Cardiac muscle cell (in vitro differentiated cells and primary cell): ENCODE data around the gene XPO4. TPM values are rescaled to one million over a fixed set of nuclear protein-coding genes. Genes with fewer than 3 reads are reported as not detected.
"Not testable (repeated sequence)": the region's sequence is repeated elsewhere in the genome, so short reads cannot be mapped to it uniquely, and the experiment has no call there.

Experiments
- DNase-seq, 2 donors: peaks; one replicate each; pipeline versions ENCODE4 v3.0.0 to v3.0.0-alpha.2; 2010 to 2017; ENCODE audit warnings: low read depth in 1 of 2, low spot score in 1 of 2
- H3K27ac ChIP-seq: fragments of 200-600 bp; sonication (generic); 2 replicates; pipeline ENCODE4 v1.5.1; 2016
- H3K27me3 ChIP-seq: fragments of 200-600 bp; sonication (generic); 2 replicates; pipeline ENCODE4 v1.6.0; 2016; ENCODE audit warnings: control low read depth
- H3K36me3 ChIP-seq: fragments of 200-600 bp; sonication (generic); 2 replicates; pipeline ENCODE4 v1.5.1; 2016; ENCODE audit warnings: control low read depth
- H3K4me1 ChIP-seq: fragments of 200-600 bp; sonication (generic); 2 replicates; pipeline ENCODE4 v1.8.1; 2017; ENCODE audit warnings: low read depth, mild to moderate bottlenecking, mixed run types
- H3K4me3 ChIP-seq: fragments of 200-600 bp; sonication (generic); 2 replicates; pipeline ENCODE4 v1.5.1; 2016; ENCODE audit warnings: mild to moderate bottlenecking
- H3K9me3 ChIP-seq: fragments of 200-600 bp; sonication (generic); 2 replicates; pipeline ENCODE4 v1.5.1; 2017; ENCODE audit warnings: low read depth, mild to moderate bottlenecking, control low read depth
- CTCF ChIP-seq: IDR thresholded peaks from 2 replicates; pipeline ENCODE4 v1.5.1; 2012; ENCODE audit warnings: low read depth, mild to moderate bottlenecking, low read length
- polyA plus RNA-seq: library from polyadenylated mRNA; unstranded; fragments of >200 nt; fragmentation: Nextera tagmentation; extraction: Ambion mirVana; gene quantifications from 2 replicates; pipeline ENCODE4 v1.2.1, GENCODE V29; 2016
- total RNA-seq: library from RNA; depleted of rRNA; stranded (reverse); fragments of >200 nt; gene quantifications from 2 replicates; pipeline ENCODE4 v1.2.3, GENCODE V29; 2016

Gene XPO4
- total and polyA plus RNA-seq, 2 experiments from 2014 or later: 51.8 to 177 TPM

- Histone ChIP-seq H3K27me3 (no peaks in the 10 kb centered on the region), H3K9me3 (no peaks in the 10 kb centered on the region), H3K4me3 (peak overlapping the region; percentile 92), H3K36me3 (no peaks in the 10 kb centered on the region), H3K27ac (peak overlapping the region; percentile 98), H3K4me1 (peaks cover 8% of the 10 kb centered on the region)
- peak; percentile 34 to 74 for DNase-seq
- no peak for TF ChIP-seq CTCF
These were observed 693 bp downstream of the XPO4 start for GRCh38 chr13:20901668-20902437.

- Histone ChIP-seq H3K36me3 (no peaks in the 10 kb centered on the region), H3K4me1 (no peaks in the 10 kb centered on the region), H3K4me3 (no peak overlapping the region), H3K27me3 (no peaks in the 10 kb centered on the region), H3K27ac (no peak overlapping the region), H3K9me3 (no peaks in the 10 kb centered on the region)
- no peak for TF ChIP-seq CTCF
- DNase-seq: no peak
These were observed 8.3 kb downstream of the XPO4 start for GRCh38 chr13:20894245-20894644.

- H3K27me3 ChIP-seq: no peaks in the 10 kb centered on the region
- no peaks in the 10 kb centered on the region for H3K9me3 ChIP-seq
- H3K36me3 ChIP-seq: no peaks in the 10 kb centered on the region
- H3K4me3 ChIP-seq: no peak overlapping the region
- no peak for DNase-seq
- H3K27ac ChIP-seq: no peak overlapping the region
- H3K4me1 ChIP-seq: no peaks in the 10 kb centered on the region
- no peak for TF ChIP-seq CTCF
These were observed 10.8 kb downstream of the XPO4 start for GRCh38 chr13:20891768-20892167.

- Histone ChIP-seq H3K4me1 (no peaks in the 10 kb centered on the region), H3K36me3 (no peaks in the 10 kb centered on the region), H3K9me3 (no peaks in the 10 kb centered on the region), H3K27ac (no peak overlapping the region), H3K4me3 (no peak overlapping the region), H3K27me3 (no peaks in the 10 kb centered on the region)
- no peak for TF ChIP-seq CTCF
- no peak for DNase-seq
These were observed 11.5 kb downstream of the XPO4 start for GRCh38 chr13:20891034-20891433.

- not testable (repeated sequence) for H3K9me3 ChIP-seq, H3K27me3 ChIP-seq, H3K4me1 ChIP-seq, DNase-seq, H3K27ac ChIP-seq, H3K36me3 ChIP-seq, H3K4me3 ChIP-seq
These were observed 12.0 kb downstream of the XPO4 start for GRCh38 chr13:20890540-20890939.

- no peak for DNase-seq
- H3K27me3 ChIP-seq: no peaks in the 10 kb centered on the region
- H3K9me3 ChIP-seq: no peaks in the 10 kb centered on the region
- H3K27ac ChIP-seq: no peak overlapping the region
- H3K4me1 ChIP-seq: peaks cover 11% of the 10 kb centered on the region
- H3K4me3 ChIP-seq: no peak overlapping the region
- TF ChIP-seq CTCF: no peak
- H3K36me3 ChIP-seq: no peaks in the 10 kb centered on the region
These were observed 20.3 kb downstream of the XPO4 start for GRCh38 chr13:20882206-20882605.
